Fibroblast of mammary gland (primary cell): ENCODE data around the gene HTR2C.

Experiments used
- DNase-seq: peaks from one replicate; pipeline ENCODE4 v3.0.0-alpha.2; 2010; ENCODE audit warnings: low read depth
- H3K4me3 ChIP-seq: 2 replicates; pipeline ENCODE4 v1.5.1; 2011; ENCODE audit warnings: low read depth, mild to moderate bottlenecking, low read length, moderate library complexity; ENCODE audit not compliant: control insufficient read depth
- CTCF ChIP-seq: conservative IDR thresholded peaks from 2 replicates; pipeline ENCODE4 v1.5.1; 2011; ENCODE audit warnings: low read depth, low read length, inconsistent platforms; ENCODE audit not compliant: control insufficient read depth, insufficient read depth

Gene HTR2C

GRCh38 chrX:114889481-114889880 lies 305.6 kb downstream of the HTR2C start:
- TF ChIP-seq CTCF = no peak
- no peak overlapping the region for H3K4me3 ChIP-seq
- no peak for DNase-seq

- DNase-seq = no peak
- H3K4me3 ChIP-seq = no peak overlapping the region
- no peak for TF ChIP-seq CTCF
Measured at GRCh38 chrX:114903618-114904017, 319.7 kb downstream of the HTR2C start.

GRCh38 chrX:114905251-114905650 lies 321.4 kb downstream of the HTR2C start:
- H3K4me3 ChIP-seq = no peak overlapping the region
- DNase-seq = no peak
- TF ChIP-seq CTCF = no peak

GRCh38 chrX:114906984-114907510 lies 323.2 kb downstream of the HTR2C start:
- no peak for DNase-seq
- no peak for TF ChIP-seq CTCF

GRCh38 chrX:114924423-114924822 lies 340.5 kb downstream of the HTR2C start:
- DNase-seq = no peak
- TF ChIP-seq CTCF = no peak

More at GRCh38 chrX:114906984-114907510, 323.2 kb downstream of the HTR2C start:
- no peak overlapping the region for H3K4me3 ChIP-seq

GRCh38 chrX:114924856-114925255 lies 341.0 kb downstream of the HTR2C start:
- no peak for DNase-seq
- TF ChIP-seq CTCF = no peak
- H3K4me3 ChIP-seq = no peak overlapping the region

More at GRCh38 chrX:114924423-114924822, 340.5 kb downstream of the HTR2C start:
- H3K4me3 ChIP-seq = no peak overlapping the region

- TF ChIP-seq CTCF = no peak
- no peak overlapping the region for H3K4me3 ChIP-seq
- no peak for DNase-seq
Measured at GRCh38 chrX:114930227-114930626, 346.3 kb downstream of the HTR2C start.
